ENCODE data around the gene GUF1.
"Not testable (repeated sequence)": the region's sequence is repeated elsewhere in the genome, so short reads cannot be mapped to it uniquely, and the experiment has no call there.

The GUF1 gene

DNA sequence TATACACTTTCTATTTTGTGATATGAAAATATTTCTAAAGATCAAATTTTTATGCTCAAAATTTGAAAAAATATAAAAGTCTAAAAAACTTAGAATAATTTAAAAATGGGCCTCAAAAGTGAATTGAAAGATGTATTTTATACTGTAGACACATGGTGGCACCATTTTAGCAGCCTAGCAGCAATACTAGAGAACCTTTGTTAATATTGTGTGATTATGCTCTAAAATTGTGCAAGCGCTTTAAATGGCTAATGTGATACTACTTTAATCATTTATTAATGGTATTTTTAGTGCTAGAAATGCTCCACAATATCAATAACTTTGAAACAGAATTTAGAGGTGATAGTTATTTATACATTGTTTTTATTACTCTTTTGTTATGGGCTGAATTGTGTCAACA, 3.7 kb upstream of the GUF1 start:
- Mint-ChIP-seq H3K9me3 (no peaks in the 10 kb centered on the region), H3K27me3 (peaks cover 20% of the 10 kb centered on the region), H3K4me1 (peaks cover 5% of the 10 kb centered on the region), H3K4me3 (no peak overlapping the region), H3K27ac (no peak overlapping the region)
- DNase-seq (no peak), ATAC-seq (no peak)

DNA sequence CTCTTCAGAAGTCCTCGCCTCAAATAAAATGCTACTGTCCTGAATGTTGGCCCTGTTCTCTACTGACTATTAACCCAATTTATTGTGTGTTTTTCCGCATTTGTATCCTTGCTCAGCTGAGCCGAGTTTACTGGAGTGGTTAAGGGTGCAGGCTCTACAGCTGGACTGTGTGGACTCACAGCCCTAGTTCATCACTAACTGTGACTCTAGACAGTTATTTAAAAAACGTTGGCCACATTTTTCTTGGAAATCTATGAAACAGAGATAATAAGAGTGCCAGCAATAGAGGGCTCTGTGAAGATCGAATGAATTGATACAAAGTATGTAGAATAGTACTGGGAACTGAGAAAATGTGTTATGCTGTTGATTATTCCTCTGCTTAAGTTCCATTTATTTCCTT, 2.9 kb upstream of the GUF1 start:
- H3K9me3 Mint-ChIP-seq: no peaks in the 10 kb centered on the region
- peaks cover 5% of the 10 kb centered on the region for H3K4me1 Mint-ChIP-seq
- no peak for ATAC-seq

DNA sequence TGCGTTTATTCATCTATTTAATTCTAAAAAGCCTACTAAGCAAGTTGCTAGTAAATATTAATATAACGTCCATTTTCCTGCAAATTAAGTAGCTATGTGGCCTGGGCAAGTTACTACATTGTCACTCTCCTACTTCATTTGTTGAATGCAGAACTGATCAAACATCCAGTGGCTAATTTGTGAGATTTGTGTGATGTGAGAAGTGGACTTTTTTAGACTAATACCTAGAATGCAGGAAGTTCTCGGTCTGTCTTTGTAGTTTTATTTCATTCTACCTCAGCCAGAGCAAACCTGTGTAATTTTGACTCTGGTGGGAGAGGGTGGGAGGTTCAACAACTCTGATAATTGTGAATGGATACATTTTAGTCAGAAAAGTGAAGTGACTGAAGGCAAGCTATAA, 840 bp downstream of the GUF1 start:
- ATAC-seq (peak; percentile 13), DNase-seq (no peak)
- Mint-ChIP-seq H3K9me3 (no peaks in the 10 kb centered on the region), H3K4me3 (peak overlapping the region; percentile 91 to 94), H3K27me3 (no peaks in the 10 kb centered on the region), H3K27ac (peak overlapping the region; percentile 94 to 97), H3K4me1 (peaks cover 26% of the 10 kb centered on the region)

More for the DNA sequence above, 2.9 kb upstream of the GUF1 start:
- peaks cover 13% of the 10 kb centered on the region for H3K27me3 Mint-ChIP-seq
- no peak overlapping the region for H3K4me3 Mint-ChIP-seq
- no peak for DNase-seq
- peak overlapping the region in 1 of 2 donors; percentile 27 for H3K27ac Mint-ChIP-seq

DNA sequence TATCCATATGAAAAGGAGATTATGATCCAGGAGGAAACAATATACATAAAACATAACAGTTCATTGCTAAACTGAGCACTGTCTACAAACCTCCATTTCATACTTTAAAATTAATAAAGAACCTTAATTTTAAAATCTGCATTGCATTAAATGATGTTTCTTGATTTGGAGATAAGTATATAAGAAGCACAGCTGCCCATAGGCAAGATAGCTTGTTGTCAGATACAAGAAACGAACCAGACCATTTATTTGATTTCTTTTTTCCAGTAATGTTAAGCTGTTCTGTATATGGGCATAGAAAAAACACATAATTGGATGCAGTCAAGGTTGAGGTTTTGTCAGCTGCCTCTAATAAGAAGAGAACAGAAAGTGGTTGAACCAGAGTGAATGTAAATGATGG, 6.4 kb downstream of the GUF1 start:
- Mint-ChIP-seq H3K4me1 (peaks cover 28% of the 10 kb centered on the region), H3K9me3 (no peaks in the 10 kb centered on the region), H3K27me3 (no peaks in the 10 kb centered on the region), H3K4me3 (no peak overlapping the region), H3K27ac (peak overlapping the region in 1 of 2 donors; percentile 56)
- ATAC-seq (no peak), DNase-seq (no peak)

DNA sequence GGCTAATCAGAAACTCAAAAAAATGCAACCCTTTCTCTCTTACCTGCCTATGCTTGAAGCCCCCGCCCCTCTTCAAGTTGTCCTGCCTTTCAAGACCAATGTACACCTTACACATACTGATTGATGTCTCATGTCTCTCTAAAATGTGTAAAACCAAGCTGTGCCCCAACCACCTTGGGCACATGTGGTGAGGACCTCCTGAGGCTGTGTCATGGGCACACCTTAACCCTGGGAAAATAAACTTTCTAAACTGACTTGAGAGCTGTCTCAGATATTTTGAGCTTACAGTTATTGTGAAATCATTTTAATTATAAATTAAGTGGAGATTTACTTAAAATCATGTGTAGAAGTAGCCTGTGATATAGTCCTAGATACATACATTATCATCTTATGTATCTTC, 22.2 kb downstream of the GUF1 start:
- ATAC-seq: no peak
- Mint-ChIP-seq H3K4me1 (no peaks in the 10 kb centered on the region), H3K9me3 (no peaks in the 10 kb centered on the region), H3K4me3 (no peak overlapping the region), H3K27ac (no peak overlapping the region), H3K27me3 (no peaks in the 10 kb centered on the region)
- no peak for DNase-seq

DNA sequence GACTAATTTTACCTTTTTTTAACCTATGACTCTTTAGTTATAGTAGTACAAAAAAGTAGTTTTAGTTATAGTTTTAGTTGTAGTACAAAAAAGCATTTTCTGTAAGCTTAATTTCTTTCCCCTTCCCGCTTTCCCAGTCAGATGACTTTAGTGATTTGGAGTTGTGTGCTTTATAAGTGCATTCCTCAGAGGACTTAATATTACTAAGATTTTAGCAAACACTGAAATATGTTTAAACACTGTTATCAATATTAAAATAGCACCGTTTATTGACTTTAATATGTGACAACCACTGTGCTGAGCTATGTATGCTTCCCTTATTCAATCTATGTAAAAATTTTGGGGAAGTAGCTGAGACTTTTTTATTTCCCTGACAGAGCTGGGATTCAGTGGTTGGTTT, 22.8 kb downstream of the GUF1 start:
- Mint-ChIP-seq H3K27ac (peak overlapping the region in 1 of 2 donors; percentile 85), H3K4me1 (no peaks in the 10 kb centered on the region), H3K4me3 (no peak overlapping the region), H3K9me3 (no peaks in the 10 kb centered on the region), H3K27me3 (no peaks in the 10 kb centered on the region)
- ATAC-seq (no peak), DNase-seq (no peak)

DNA sequence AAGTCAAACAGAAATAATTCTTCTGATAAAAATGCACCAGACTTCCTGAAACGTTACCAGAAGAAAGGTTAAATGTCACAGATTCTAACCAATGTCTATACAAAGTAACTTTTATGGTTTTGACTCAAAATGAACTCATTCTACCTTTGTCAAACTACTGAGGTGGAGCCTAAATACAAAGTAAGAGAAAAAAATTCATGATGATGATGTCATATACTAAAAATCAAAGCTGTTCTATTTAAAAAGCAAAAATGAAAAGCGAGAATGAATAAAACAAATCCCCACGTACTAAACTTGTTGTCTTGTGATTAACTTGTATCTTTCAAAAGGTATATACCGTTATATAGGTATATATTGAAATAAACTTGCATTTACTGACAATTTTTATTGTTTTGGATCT, 26.5 kb downstream of the GUF1 start:
- ATAC-seq: no peak
- Mint-ChIP-seq H3K27me3 (no peaks in the 10 kb centered on the region), H3K4me1 (no peaks in the 10 kb centered on the region), H3K9me3 (no peaks in the 10 kb centered on the region), H3K27ac (no peak overlapping the region), H3K4me3 (no peak overlapping the region)
- no peak for DNase-seq

DNA sequence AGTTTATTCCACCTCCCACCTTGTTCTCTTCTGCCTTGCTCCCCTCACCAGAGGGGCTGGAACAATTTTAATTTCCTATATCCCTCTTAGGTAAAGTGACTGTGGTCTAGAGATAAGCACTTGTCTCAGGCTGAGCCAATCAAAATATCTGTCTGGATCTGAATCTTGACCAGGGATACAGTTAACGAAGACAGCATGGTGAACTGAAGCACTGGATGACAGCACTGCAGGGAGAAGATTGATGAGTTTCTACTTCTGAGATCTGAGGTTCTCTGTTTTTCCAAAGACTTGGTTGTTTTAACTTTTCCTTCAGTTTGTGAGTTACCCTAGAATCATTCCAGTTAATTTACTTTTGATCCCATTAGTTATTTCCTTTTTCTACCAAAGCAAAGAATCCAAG, 34.9 kb downstream of the GUF1 start:
- H3K27me3 Mint-ChIP-seq: no peaks in the 10 kb centered on the region
- no peak overlapping the region for H3K27ac Mint-ChIP-seq
- H3K9me3 Mint-ChIP-seq: no peaks in the 10 kb centered on the region
- ATAC-seq (no peak), DNase-seq (no peak)
- H3K4me3 Mint-ChIP-seq: no peak overlapping the region
- H3K4me1 Mint-ChIP-seq: no peaks in the 10 kb centered on the region

DNA sequence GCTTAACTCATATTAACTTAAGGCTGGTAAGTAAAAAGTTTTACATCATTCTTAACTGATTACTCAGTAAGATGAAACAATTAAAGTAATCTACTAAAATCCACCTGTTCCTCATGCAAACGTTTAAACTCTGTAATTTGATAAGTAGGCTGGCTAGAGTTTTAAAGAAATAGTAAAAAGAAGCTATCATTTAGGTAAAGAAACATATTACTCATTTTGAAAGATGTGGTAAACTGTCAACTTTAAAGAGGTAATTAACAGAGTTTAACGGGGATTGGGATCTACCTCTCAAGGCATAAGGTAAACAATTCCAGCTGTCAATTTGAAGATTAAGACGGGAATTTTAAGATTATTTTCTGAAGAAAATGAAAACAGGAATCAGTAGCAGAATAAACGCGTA, 38.4 kb downstream of the GUF1 start:
- ATAC-seq (no peak), DNase-seq (no peak)
- Mint-ChIP-seq H3K27me3 (no peaks in the 10 kb centered on the region), H3K9me3 (no peaks in the 10 kb centered on the region), H3K4me1 (peaks cover 16% of the 10 kb centered on the region), H3K4me3 (no peak overlapping the region), H3K27ac (no peak overlapping the region)

DNA sequence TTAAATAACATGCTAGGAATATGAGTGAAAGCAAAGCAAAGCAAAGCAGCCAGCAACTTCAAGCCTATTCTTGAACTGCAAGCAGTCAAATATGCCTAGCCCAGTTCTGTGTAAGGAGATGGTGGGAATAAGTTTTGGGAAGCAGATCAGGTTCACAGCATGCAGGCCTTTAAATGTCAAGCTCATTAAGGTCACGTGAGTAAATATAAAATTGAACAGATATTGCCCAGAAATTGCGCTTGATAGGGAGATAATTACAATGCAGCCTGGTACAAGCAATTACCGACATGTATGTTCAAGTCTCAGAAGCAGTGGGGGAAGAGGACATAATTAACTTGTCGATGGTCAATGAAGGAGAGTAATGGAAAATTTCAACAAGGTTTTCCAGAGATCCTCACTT, 42.2 kb downstream of the GUF1 start:
- ATAC-seq (no peak), DNase-seq (no peak)
- Mint-ChIP-seq H3K9me3 (no peaks in the 10 kb centered on the region), H3K27me3 (no peaks in the 10 kb centered on the region), H3K4me1 (peaks cover 36% of the 10 kb centered on the region), H3K27ac (no peak overlapping the region), H3K4me3 (no peak overlapping the region)

DNA sequence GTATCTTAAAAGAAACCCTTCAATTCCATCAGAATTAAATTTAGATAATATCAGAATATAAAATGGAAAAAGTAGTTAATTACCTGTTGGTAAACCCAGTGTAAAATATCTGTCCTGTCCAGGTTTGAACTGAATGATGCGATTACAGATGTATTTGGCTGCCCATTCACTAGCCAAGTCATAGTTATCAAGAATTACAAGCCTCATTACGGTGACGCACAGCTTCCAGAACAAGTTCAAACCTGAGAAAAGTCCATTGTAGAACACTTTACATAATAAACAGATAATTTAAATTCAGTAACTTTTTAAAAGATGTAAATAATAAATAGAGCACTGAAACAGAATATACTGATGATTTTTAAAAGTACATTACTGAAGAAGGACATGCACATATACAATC, 43.8 kb downstream of the GUF1 start:
- no peak overlapping the region for H3K4me3 Mint-ChIP-seq
- peaks cover 43% of the 10 kb centered on the region for H3K4me1 Mint-ChIP-seq
- H3K27ac Mint-ChIP-seq: no peak overlapping the region
- ATAC-seq (no peak), DNase-seq (no peak)
- H3K27me3 Mint-ChIP-seq: no peaks in the 10 kb centered on the region
- H3K9me3 Mint-ChIP-seq: no peaks in the 10 kb centered on the region

DNA sequence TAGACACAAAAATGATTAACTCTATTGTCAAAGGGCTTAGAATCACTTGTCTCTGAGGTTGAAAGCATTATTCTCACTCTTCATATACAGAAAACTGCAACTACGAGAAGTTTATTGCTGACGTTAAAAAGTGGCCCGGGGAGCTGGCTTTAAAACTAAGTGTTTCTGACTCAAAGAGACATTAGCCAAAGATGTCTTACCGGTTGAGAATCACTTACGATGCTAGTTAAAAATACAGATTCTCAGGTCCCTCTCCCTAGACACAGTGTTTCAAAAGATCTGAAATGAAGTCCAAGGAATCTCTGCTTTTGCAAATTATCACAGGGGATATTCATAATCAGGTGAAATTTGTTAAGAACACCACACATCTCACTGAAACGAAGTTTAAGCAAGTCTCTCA, 46.9 kb downstream of the GUF1 start:
- peak overlapping the region in 1 of 2 donors; percentile 97 for H3K27ac Mint-ChIP-seq

DNA sequence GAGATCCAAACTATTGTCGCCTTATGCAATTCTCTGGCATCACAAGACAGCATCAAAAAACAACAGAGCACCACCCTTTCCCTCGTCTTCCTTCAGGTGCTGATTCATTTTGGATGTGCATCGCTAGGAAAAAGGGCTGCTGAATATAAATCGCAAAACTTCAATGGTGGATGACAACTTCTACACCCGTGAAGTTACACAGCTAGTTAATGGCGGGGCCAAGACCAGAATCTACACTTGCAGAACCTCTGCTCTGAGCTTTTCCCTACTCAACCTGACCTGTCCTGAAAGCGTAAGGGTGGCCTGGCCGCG, 47.5 kb downstream of the GUF1 start:
- no peaks in the 10 kb centered on the region for H3K27me3 Mint-ChIP-seq
- DNase-seq (no peak), ATAC-seq (peak; percentile 57)
- peaks cover 39% of the 10 kb centered on the region for H3K4me1 Mint-ChIP-seq
- H3K9me3 Mint-ChIP-seq: no peaks in the 10 kb centered on the region
- peak overlapping the region; percentile 97 to 98 for H3K27ac Mint-ChIP-seq
- H3K4me3 Mint-ChIP-seq: peak overlapping the region; percentile 96 to 99

More for the DNA sequence above, 46.9 kb downstream of the GUF1 start:
- DNase-seq (no peak), ATAC-seq (no peak)
- Mint-ChIP-seq H3K4me3 (peak overlapping the region; percentile 96 to 99), H3K27me3 (no peaks in the 10 kb centered on the region), H3K9me3 (no peaks in the 10 kb centered on the region), H3K4me1 (peaks cover 44% of the 10 kb centered on the region)

DNA sequence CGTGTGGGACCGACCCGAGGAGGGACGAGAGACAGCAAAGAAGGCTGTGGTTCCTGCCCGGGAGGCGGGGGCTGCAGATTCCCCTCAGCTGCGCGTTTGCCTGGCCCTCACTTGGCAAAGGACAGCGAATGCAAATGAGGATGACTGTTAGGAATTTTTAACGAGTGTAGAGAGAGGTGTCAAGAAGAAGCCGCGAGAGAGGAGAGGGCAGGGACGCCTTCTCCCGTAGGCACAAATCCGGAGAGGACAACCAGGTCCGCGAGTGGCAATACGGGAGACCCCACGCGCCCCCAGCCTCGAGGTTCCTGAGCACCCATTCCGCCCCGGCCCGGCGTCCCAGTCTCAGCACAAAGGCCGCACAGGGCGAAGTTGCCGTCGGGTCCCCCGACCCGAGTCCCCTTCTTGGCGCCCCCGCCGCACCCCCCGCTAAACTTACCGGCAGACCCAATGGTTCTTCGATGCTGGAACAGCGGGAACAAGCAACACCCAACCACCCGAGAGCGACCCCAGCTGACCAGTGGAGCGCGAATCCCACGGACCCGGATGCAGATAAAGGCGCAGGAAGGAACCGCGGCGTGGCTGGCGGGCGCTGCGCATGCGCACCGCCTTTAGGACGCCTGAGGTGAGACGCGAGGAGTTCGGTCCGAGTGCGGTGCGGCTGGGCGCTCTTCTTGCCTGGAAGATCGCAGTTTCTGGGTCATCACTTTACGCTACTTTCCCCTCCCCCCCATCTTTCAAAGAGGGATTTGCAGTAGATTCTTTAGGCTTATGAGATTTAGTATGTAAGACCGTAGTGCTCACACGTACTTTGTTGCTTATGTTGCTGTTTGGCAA, 48.0 kb downstream of the GUF1 start, which contains the start of gene GNPDA2:
GNPDA2 (minus strand) TSS at position 519 of the 834 bp plus-strand sequence. CDS start 4,349 bp downstream, outside the sequence.
- ATAC-seq (peak; percentile 94), DNase-seq (peak; percentile 74 to 84)
- H3K27me3 Mint-ChIP-seq: no peaks in the 10 kb centered on the region
- no peaks in the 10 kb centered on the region for H3K9me3 Mint-ChIP-seq
- H3K4me3 Mint-ChIP-seq: peak within 1 kb of the TSS; percentile 96 to 99
- peaks cover 34% of the 10 kb centered on the region for H3K4me1 Mint-ChIP-seq
- H3K27ac Mint-ChIP-seq: peak within 1 kb of the TSS; percentile 97 to 98

DNA sequence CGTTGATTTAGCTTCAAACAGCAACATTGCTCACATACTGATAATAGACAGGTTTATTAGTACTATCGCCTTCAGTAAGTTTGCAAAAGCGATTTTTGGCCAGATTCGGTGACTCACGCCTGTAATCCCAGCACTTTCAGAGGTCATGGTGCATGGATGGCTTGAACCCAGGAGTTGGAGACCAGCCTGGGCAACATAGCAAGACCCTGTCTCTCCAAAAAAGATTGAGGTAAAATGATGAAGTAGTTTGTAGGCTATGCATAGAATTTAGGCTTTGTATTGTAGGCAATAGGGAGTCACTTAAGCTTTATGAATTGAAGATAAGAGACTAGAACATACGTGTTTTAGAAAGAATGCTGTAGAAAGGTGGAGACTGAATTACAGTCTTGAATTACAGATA, 49.3 kb downstream of the GUF1 start:
- Mint-ChIP-seq H3K9me3 (no peaks in the 10 kb centered on the region), H3K27ac (peak overlapping the region in 1 of 2 donors; percentile 21), H3K4me3 (peak overlapping the region in 1 of 2 donors; percentile 96), H3K27me3 (no peaks in the 10 kb centered on the region), H3K4me1 (peaks cover 33% of the 10 kb centered on the region)
- DNase-seq: no peak
- ATAC-seq: no peak

DNA sequence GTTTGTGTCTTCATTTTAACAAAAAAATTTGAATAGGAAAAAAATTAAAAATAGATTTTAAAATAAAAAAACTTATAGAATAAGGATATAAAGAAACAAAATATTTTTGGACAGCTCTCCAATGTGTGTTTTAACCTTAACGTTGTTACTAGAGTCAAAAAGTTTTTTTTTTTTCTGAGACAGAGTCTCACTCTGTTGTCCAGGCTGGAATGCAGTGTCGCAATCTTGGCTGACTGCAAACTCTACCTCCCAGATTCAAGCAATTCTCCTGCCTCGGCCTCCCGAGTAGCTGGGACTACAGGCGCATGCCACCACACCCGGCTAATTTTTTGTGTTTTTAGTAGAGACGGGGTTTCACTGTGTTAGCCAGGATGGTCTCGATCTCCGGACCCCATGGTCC, 50.5 kb downstream of the GUF1 start:
- peaks cover 24% of the 10 kb centered on the region for H3K4me1 Mint-ChIP-seq
- H3K27me3 Mint-ChIP-seq, H3K9me3 Mint-ChIP-seq, H3K4me3 Mint-ChIP-seq, ATAC-seq, H3K27ac Mint-ChIP-seq, DNase-seq: not testable (repeated sequence)

DNA sequence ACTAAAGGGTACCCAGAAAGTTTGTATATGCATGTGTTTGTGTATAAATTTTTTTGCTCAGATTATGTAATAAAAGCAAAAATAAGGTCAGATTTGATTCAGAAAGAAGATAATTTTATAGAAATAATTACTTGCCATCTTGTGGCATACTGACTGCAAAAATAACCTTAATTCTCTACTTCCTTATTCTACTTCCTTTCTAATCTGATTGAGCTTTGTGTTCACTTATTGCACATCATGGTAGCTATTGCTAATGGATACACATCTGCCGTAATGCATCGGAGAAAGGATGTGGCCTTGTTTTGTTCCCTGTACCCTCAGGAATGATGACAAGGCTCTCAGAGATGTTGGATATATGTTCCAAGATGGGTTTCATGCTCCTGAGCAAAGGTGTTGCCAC, 58.7 kb downstream of the GUF1 start:
- peaks cover 30% of the 10 kb centered on the region for H3K27me3 Mint-ChIP-seq
- no peaks in the 10 kb centered on the region for H3K4me1 Mint-ChIP-seq
- no peak overlapping the region for H3K27ac Mint-ChIP-seq
- ATAC-seq (no peak), DNase-seq (no peak)
- H3K4me3 Mint-ChIP-seq: no peak overlapping the region
- H3K9me3 Mint-ChIP-seq: no peaks in the 10 kb centered on the region
